Omental fat pad (tissue), 4 donors: ENCODE data around the gene PCAT6. TPM values are rescaled to one million over a fixed set of nuclear protein-coding genes. Genes with fewer than 3 reads are reported as not detected.
A peak's percentile ranks its signal among the peaks of the same experiment; 100 is the strongest.
"Not testable (repeated sequence)": the region's sequence is repeated elsewhere in the genome, so short reads cannot be mapped to it uniquely, and the experiment has no call there.

Source experiments
- ATAC-seq: fragments of 150-250 bp; one replicate; pipeline ENCODE4 v1.9.1; 2016; ENCODE audit warnings: mild to moderate bottlenecking, moderate library complexity; ENCODE audit not compliant: low FRiP score
- DNase-seq: peaks from one replicate; pipeline ENCODE4 v3.0.0-alpha.2; 2019; ENCODE audit warnings: low spot score
- CTCF ChIP-seq, 3 donors: fragments of 450-650 bp; IDR thresholded peaks; one replicate each; pipeline ENCODE4 v1.5.1; 2016 to 2017; ENCODE audit warnings: antibody characterized with exemption in 3 of 3, mild to moderate bottlenecking in 3 of 3, moderate library complexity in 2 of 3
- total RNA-seq, 4 donors: library from RNA; depleted of rRNA; stranded (reverse); fragments of >200 nt; gene quantifications; one replicate each; pipeline ENCODE4 v1.1.0, GENCODE V29; 2016

The PCAT6 gene
- total RNA-seq, 4 donors from 2014 or later = not detected

- DNase-seq (no peak), ATAC-seq (no peak)
- TF ChIP-seq CTCF (IDR thresholded peaks at IDR 0.05) = no peak
These were observed 4.4 kb downstream of the PCAT6 start for GRCh38 chr1:202815120-202815519.

- ATAC-seq (no peak), DNase-seq (no peak)
- TF ChIP-seq CTCF (IDR thresholded peaks at IDR 0.05) = no peak
These were observed 8.1 kb downstream of the PCAT6 start for GRCh38 chr1:202818819-202819218.

- DNase-seq (no peak), ATAC-seq (peak; percentile 41)
- TF ChIP-seq CTCF (IDR thresholded peaks at IDR 0.05) = no peak
These were observed 10.7 kb downstream of the PCAT6 start for GRCh38 chr1:202821467-202821866.

GRCh38 chr1:202825748-202826147 lies 15.0 kb downstream of the PCAT6 start:
- ATAC-seq = no peak
- no peak for TF ChIP-seq CTCF (IDR thresholded peaks at IDR 0.05)
- DNase-seq = no peak

- DNase-seq = not testable (repeated sequence)
These were observed 18.5 kb downstream of the PCAT6 start for GRCh38 chr1:202829223-202829622.

GRCh38 chr1:202831906-202832305 lies 21.2 kb downstream of the PCAT6 start:
- TF ChIP-seq CTCF (IDR thresholded peaks at IDR 0.05) = no peak
- DNase-seq (no peak), ATAC-seq (no peak)

More at GRCh38 chr1:202829223-202829622, 18.5 kb downstream of the PCAT6 start:
- not testable (repeated sequence) for ATAC-seq

- no peak for TF ChIP-seq CTCF (IDR thresholded peaks at IDR 0.05)
- DNase-seq (no peak), ATAC-seq (no peak)
These were observed 24.2 kb downstream of the PCAT6 start for GRCh38 chr1:202834771-202835547.
